ENCODE data around the gene CSNK2A1.

The CSNK2A1 gene

DNA sequence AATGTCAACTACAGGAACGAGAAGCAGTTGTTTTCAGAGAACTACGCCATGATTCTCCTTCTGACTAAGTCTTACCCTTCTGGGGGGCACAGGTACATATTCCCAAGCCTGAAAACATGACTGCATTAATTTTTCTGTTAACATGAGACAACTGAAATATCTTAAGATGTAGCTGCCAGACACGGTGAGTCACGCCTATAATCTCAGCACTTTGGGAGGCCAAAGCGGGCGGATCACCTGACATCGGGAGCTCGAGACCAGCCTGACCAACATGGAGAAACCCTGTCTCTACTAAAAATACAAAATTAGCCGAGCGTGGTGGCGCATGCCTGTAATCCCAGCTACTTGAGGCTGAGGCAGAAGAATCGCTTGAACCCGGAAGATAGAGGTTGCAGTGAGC, 103.0 kb downstream of the CSNK2A1 start:
- Histone ChIP-seq H3K4me3 (replicated peaks; ENCODE audit: low read depth, low read length) (no peak overlapping the region), H3K36me3 (ENCODE audit: control insufficient read depth, insufficient read depth, low read length) (peaks cover 34% of the 10 kb centered on the region), H3K27me3 (replicated peaks; ENCODE audit: control insufficient read depth, insufficient read depth, low read length) (no peaks in the 10 kb centered on the region)
- no peak for DNase-seq (ENCODE audit: extremely low read depth, insufficient read length)
- TF ChIP-seq, protein P1, sequence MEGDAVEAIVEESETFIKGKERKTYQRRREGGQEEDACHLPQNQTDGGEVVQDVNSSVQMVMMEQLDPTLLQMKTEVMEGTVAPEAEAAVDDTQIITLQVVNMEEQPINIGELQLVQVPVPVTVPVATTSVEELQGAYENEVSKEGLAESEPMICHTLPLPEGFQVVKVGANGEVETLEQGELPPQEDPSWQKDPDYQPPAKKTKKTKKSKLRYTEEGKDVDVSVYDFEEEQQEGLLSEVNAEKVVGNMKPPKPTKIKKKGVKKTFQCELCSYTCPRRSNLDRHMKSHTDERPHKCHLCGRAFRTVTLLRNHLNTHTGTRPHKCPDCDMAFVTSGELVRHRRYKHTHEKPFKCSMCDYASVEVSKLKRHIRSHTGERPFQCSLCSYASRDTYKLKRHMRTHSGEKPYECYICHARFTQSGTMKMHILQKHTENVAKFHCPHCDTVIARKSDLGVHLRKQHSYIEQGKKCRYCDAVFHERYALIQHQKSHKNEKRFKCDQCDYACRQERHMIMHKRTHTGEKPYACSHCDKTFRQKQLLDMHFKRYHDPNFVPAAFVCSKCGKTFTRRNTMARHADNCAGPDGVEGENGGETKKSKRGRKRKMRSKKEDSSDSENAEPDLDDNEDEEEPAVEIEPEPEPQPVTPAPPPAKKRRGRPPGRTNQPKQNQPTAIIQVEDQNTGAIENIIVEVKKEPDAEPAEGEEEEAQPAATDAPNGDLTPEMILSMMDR (IDR thresholded peaks at IDR 0.05; ENCODE audit: insufficient read depth, low read length, poor library complexity, severe bottlenecking): no peak

DNA sequence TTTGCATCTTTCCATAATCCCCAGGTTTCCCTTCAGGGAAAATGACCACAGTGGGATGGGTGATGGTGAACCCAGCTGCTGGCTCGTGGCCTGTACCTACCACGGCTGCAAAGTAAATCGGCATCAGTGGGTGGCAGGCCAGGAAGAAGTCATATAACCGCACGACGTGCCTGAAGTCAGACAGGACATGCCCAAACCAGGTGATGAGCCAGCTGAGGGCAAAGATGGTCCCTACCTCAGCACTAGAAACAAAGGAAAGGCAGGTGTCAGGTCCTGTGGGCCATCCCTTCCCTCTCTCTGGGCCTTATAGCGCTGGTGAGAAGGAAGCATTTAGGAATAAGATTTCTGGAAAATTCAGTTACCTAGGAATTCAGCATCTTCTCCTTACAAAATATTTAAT, 103.4 kb downstream of the CSNK2A1 start:
- TF ChIP-seq, protein P1 (IDR thresholded peaks at IDR 0.05; ENCODE audit: insufficient read depth, low read length, poor library complexity, severe bottlenecking): no peak
- Histone ChIP-seq H3K4me3 (replicated peaks; ENCODE audit: low read depth, low read length) (no peak overlapping the region), H3K36me3 (ENCODE audit: control insufficient read depth, insufficient read depth, low read length) (peaks cover 32% of the 10 kb centered on the region), H3K27me3 (replicated peaks; ENCODE audit: control insufficient read depth, insufficient read depth, low read length) (no peaks in the 10 kb centered on the region)
- DNase-seq (ENCODE audit: extremely low read depth, insufficient read length): no peak

DNA sequence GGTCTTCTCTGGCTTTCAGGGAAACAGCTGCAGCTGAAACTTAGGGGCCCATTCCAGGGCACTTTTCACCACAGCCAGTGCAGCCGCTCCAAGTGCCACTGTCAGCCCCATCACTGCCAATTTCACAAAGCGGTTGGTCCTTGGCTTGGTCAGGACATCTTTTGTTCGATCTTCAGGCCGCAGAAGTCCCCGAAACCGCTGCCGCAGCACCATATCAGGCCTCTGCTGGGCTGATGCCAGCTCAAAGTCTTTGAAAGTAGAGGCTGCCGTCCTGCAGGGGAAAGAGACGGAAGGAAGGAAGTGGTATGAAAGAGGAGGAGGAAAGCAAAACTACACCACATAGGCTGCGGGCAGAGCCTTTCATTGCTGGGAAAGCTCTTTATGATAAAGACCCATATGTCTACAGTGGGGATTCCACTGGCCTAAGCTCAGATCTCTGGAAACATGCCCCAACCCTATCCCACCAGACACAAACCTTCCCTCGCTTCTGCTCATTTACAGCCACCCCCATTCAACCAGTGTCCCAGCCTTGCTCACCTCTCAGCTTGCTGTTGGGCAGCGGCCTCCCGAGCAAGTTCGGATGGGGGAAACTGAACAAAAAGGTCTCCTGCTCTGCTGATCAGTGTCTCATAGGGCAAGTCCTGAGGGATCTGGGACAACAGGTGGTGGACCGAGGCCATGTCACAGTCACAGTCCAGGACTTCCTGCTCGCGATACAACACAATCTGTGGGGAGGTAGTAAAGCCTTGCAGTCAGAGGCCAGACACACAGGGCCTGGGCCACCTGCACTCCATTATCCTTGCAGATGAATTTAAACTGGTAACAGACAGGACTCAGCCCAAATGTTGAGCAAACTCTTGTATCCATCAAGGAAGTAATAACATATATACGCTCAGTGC, 104.8 kb downstream of the CSNK2A1 start:
- DNase-seq (ENCODE audit: extremely low read depth, insufficient read length): no peak
- TF ChIP-seq, protein P1 (IDR thresholded peaks at IDR 0.05; ENCODE audit: insufficient read depth, low read length, poor library complexity, severe bottlenecking): no peak
- H3K36me3 ChIP-seq (ENCODE audit: control insufficient read depth, insufficient read depth, low read length): peaks cover 32% of the 10 kb centered on the region
- no peak overlapping the region for H3K4me3 ChIP-seq (replicated peaks; ENCODE audit: low read depth, low read length)
- H3K27me3 ChIP-seq (replicated peaks; ENCODE audit: control insufficient read depth, insufficient read depth, low read length): no peaks in the 10 kb centered on the region

DNA sequence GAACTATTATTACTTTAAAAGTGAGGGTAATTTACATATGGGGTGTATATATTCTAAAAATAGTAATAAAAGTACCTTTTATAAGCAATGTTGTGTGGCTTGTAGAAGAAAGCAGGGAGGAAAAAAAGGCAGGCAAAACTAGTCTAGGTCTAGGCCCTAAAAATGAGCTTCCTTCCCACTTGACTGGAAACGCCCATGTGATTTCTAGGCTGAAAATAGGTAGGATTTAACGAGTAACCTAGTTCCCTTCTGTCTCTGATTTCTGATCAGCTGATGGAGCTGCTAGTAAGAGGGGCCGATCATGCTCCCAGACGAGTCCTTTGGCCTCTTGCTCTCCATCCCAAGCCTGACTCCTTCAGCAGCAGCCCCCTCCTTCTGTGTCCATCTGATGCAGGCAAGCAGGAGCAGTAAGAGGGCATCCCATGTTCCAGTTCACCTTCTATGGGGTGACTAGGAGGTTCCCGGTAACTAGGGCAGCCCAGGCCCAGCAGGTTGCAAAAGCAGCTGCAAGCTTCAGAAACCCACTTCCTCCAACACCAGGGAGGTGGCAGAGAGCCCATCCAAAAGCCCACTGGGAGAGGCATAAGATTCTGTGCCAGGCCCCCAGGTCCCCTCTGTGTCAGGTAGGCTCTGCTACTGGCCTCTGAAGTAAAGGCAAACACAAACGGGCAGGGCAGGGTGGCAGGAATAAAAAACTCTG, 105.7 kb downstream of the CSNK2A1 start:
- Histone ChIP-seq H3K27me3 (replicated peaks; ENCODE audit: control insufficient read depth, insufficient read depth, low read length) (no peaks in the 10 kb centered on the region), H3K4me3 (replicated peaks; ENCODE audit: low read depth, low read length) (no peak overlapping the region), H3K36me3 (ENCODE audit: control insufficient read depth, insufficient read depth, low read length) (peaks cover 32% of the 10 kb centered on the region)
- TF ChIP-seq, protein P1 (IDR thresholded peaks at IDR 0.05; ENCODE audit: insufficient read depth, low read length, poor library complexity, severe bottlenecking): no peak
- DNase-seq (ENCODE audit: extremely low read depth, insufficient read length): no peak

DNA sequence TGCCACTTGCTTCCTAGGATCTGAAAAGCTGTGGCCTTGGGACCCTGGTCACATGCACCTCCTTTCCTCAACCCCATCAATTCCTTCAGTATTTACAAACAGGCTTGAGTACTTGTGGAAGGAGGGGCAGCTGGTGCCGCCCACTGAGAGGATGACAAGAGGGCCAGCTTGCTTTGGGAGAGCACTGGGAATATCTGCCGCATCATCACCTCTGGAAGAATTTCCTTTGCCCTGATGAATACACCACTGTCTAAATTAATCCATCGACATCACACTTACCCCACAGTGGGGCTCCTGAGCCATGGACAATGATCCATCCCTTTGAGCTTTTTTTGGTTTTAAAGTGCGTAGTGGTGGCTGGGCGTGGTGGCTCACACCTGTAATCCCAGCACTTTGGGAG, 107.1 kb downstream of the CSNK2A1 start:
- Histone ChIP-seq H3K36me3 (ENCODE audit: control insufficient read depth, insufficient read depth, low read length) (peaks cover 35% of the 10 kb centered on the region), H3K4me3 (replicated peaks; ENCODE audit: low read depth, low read length) (no peak overlapping the region), H3K27me3 (replicated peaks; ENCODE audit: control insufficient read depth, insufficient read depth, low read length) (no peaks in the 10 kb centered on the region)
- TF ChIP-seq, protein P1 (IDR thresholded peaks at IDR 0.05; ENCODE audit: insufficient read depth, low read length, poor library complexity, severe bottlenecking): no peak
- DNase-seq (ENCODE audit: extremely low read depth, insufficient read length): no peak
